GM21786 (cell line): ENCODE data around the gene PAFAH2.
"Not testable (repeated sequence)": the region's sequence is repeated elsewhere in the genome, so short reads cannot be mapped to it uniquely, and the experiment has no call there.

Source experiments
- ATAC-seq: cut with Tn5 transposase; IDR thresholded peaks from one replicate; pipeline ENCODE4 v1.9.1; 2021; ENCODE audit not compliant: unreplicated experiment

PAFAH2 gene

GRCh38 chr1:25987951-25988350 lies 9.9 kb downstream of the PAFAH2 start:
- no peak for ATAC-seq

- ATAC-seq, result not testable (repeated sequence)
Observed at GRCh38 chr1:25986773-25987172, 11.1 kb downstream of the PAFAH2 start.

DNA sequence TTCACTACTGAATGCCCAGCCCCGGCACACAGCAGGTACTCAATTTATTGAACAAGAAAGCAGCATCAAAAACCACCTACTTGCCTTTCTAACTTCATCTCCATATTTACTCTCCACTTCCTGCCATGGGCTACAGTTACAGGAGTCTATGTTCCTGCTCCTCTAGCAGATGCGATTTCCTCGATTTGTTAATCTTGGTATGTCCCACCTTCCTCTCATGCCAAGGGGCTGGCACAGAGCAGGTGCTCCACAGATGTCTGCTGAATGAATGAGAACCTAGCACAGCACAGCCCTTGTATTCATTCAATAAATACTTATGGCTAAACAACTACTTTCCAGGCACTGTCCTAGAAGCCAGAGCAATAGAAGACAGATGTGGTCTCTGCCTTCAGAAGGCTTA lies 12.2 kb downstream of the PAFAH2 start:
- ATAC-seq, result no peak

DNA sequence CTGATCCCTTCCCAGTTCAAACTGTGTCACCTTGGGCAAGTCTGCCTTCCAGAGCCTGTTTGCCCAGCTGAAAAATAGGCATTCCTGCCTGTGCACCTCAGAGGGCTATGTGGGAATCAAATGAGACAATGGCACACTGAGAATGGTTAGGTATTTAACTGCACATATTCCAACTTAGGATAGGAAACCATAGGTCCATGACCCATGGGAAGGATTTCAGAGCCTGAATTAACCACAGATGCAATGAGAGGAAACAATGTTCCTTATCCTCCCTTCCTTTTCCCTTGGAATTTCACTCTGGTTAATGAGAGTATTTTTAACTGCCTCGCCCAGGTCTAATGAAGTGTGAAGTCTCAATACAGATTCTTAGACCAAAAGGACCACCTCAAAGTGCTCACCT lies 12.7 kb downstream of the PAFAH2 start:
- no peak for ATAC-seq

DNA sequence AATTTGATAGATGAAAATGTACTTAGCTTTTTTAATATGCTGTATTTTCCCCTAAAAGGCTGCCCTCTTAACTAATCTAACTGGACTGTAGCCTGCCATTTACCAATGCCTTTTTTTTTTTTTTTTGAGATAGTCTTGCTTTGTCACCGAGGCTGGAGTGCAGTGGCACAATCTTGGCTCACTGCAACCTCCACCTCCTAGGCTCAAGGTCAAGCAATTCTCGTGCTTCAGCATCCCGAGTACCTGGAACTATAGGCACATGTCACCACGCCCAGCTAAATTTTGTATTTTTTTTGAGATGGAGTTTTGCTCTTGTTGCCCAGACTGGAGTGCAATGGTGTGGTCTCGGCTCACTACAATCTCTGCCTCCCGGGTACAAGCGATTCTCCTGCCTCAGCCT lies 18.7 kb downstream of the PAFAH2 start:
- ATAC-seq, result no peak

GRCh38 chr1:25978403-25978802 lies 19.5 kb downstream of the PAFAH2 start:
- ATAC-seq, result no peak

DNA sequence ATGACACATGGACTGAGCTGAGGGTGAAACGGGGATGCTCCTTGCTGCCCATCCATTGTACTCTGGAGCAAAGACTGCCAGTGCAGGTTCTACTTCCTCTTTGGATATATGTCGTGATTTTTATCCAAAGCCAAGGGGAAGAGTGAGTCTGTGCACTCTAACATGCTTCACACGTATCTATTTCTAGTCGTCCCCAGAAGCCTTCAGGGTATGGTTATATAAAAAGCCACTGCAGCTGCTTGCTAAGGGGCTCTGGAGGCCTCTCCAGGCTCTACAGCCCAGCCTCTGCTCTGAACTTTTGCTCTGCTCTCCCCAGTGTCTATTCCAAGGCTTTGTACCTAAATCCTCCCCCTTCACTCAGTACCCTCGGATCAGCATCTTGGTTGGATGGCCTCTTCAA lies 20.1 kb downstream of the PAFAH2 start:
- ATAC-seq, result no peak

- no peak for ATAC-seq
Observed at GRCh38 chr1:25973610-25974321, 24.1 kb downstream of the PAFAH2 start.

GRCh38 chr1:25971811-25972180 lies 26.1 kb downstream of the PAFAH2 start:
- no peak for ATAC-seq

DNA sequence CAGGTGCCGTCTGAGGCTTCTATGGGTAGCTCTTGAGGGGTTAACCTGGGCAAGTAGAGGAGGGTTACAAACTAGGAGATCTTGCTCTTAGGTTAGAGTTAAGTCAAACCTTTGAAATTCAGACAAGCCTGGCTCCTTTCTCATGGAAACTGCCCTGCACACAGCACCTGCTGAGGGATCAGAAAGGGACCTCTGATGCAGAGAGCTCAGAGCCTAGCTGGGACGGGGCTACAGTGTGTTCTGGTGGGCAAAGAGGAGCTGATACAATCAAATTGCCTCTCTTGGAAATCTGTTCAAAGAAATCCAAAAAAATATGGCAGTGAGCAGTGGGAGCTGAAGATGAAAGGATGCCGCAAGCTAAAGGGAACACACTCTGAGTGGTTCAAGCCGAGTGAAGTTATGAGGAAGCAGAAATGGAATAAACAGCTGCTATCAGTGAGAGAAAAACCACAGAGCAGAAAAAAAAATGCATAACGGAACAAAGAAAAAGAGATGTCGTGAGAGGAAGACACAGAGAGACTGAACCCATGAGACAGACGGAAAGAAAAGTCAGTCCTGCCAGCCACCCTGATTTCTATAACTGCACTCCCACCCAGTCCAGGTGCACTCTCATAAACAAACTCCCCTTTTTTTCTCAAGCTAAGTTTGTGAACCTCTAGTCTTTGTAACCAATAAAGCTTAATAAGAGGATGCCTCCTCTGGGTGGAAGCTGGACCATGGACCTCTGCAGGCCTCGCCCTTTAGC lies 26.6 kb downstream of the PAFAH2 start:
- ATAC-seq, result no peak

GRCh38 chr1:25967308-25967707 lies 30.6 kb downstream of the PAFAH2 start:
- no peak for ATAC-seq

GRCh38 chr1:25959611-25960010 lies 38.3 kb downstream of the PAFAH2 start:
- no peak for ATAC-seq

DNA sequence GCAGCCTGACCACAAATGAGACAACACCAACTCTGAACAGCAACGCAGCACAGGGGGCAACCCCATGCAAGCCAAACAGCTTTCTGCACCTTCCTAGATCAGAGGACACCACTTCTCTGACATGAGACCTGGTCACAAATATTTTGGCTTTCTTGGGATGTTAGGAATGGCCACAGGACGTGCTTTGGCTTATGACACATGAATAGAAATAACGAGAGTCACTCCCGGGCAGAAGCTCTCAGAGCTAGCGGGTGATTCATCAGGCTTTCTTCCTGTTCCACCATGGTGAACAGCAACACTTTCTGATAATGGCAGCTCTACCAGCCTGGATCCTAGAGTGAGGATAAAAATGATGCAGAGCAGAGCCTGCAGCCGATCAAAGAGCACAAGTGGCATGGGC lies 39.4 kb downstream of the PAFAH2 start:
- ATAC-seq, result no peak

DNA sequence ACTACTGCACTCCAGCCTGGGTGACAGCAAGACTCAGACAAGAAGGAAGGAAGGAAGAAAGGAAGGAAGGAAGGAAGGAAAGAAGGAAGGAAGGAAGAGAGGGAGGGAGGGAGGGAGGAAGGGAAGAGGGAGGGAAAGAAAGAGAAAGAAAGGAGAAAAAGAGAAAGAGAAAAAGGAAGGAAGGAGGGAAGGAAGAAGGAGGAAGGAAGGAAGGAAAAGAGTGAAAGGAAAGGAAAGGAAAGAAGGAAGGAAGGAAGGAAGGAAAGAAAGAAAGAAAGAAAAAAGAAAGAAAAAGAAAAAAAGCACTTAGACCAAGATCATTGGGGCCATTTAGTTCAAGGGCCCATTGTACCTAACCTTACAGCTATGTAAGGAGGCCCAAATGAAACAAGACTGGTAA lies 42.3 kb downstream of the PAFAH2 start:
- ATAC-seq, result no peak

DNA sequence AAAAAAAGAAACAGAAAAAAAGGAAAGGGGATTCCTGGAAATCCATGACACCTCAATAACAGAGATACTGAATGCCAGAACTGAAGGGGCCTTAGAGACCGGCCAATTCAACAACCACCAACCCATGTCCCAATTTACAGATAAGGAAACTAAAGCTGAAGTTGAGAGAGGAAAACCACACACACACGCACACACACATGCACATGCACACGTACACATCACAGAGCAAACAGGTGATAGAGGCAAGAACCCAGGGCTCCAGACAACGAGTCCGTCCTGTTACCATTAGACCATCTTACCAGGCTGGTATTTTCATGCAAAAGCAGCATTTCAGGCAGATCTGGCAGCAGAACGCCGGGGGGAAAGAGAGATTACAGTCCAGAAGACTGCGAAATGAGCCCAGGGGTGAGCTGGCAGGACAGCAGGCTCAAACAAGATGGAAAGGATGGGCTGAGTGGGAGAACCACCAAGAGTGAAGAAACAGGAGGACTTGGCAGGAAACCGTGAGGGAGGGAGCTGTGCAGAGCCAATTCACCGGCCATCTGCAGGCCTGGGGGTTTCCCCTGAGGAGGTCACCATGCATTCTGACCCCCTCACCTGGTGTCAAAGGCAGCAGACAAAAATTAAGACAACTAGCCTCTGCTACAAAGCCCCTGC lies 43.5 kb downstream of the PAFAH2 start:
- no peak for ATAC-seq

- no peak for ATAC-seq
Observed at GRCh38 chr1:25952841-25953401, 44.9 kb downstream of the PAFAH2 start.

DNA sequence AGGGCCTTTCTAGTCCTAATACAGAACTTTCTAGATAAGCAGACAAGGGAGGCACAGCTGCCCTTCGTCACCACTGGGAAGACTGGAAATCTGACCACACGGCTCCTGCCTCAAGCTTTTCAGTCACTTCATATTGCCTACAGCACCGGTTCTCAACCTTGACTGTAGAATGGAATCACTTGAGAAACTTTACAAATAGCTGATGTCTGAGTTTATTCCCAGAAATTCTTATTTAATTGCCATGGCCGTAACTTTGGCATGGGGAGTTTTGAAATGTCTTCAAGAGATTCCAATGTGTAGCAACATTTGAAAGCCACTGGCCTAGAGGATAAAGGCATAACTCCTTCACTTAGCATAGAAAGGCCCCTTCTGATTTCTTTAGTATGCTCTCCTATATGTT lies 49.2 kb downstream of the PAFAH2 start:
- ATAC-seq, result no peak

GRCh38 chr1:25947027-25947426 lies 50.8 kb downstream of the PAFAH2 start:
- ATAC-seq, result no peak

- no peak for ATAC-seq
Observed at GRCh38 chr1:25945761-25946160, 52.1 kb downstream of the PAFAH2 start.

- ATAC-seq, result no peak
Observed at GRCh38 chr1:25944986-25945385, 52.9 kb downstream of the PAFAH2 start.

DNA sequence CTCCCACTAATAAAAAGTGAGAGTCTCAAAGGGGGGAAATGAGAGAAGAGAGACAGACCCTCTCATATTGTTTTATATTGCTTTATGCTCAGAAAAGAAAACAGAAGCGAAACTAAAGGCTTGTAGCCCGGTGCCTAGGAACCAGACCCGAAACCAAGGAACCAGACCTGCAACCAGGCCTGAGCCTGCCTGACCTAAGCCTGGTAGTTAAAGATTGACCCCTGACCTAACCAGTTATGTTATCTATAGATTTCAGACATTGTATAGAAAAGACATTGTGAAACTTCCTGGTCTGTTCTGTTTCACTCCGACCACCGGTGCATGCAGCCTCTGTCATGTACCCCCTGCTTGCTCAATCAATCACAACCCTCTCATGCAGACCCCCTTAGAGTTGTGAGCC lies 54.4 kb downstream of the PAFAH2 start:
- not testable (repeated sequence) for ATAC-seq

- ATAC-seq, result no peak
Observed at GRCh38 chr1:25936947-25937346, 60.9 kb downstream of the PAFAH2 start.
